ENCODE data around the gene BBS9.

BBS9 gene

DNA sequence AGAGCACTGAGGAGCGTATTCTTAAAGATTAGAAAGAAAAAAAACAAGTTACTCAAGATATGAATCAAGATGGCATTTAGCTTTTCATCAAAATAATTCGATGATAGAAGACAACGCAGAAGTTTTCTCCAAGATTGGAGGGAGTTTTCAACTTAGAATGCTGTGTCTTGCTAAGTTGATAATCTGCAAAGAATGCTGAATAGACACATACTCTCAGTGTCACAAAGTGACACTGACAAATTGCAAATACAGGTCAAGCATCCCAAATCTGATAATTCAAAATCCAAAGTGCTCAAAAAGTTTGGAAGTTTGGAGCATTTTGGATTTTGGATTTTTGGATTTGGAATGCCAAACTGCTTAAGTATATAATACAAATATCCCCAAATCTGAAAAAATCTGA is 243.8 kb downstream of the BBS9 start:
- DNase-seq (ENCODE audit: low spot score), result no peak

DNA sequence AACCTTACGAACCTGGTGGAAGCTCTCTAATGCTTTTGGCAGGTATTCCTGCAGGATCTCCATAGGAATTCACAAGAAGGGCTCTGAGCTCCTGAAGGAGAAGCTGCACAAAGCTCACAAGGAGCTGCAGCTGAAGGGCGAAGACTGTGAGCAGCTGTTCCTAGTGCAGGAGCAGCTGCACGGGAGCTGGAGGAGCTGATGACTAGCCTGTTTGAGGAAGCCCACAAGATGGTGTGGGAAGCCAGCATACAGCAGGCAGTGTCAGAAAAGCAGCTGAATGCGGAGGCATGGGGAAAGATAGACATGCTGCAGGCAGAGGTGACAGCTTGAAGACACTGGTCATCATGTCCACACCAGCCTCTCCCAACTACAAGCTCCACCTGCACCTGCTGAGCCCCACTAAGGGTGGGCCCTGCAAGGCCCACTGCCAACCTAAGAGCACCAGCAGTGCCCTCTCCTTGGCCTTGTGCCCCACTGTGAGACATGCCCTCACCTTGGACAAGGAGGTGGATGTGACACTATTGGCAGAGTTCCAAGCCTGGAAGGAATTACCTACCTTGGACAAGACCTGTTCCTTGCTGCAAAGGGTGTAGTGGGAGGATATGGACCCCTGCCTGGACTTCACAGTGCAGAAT is 250.6 kb downstream of the BBS9 start:
- no peak for DNase-seq (ENCODE audit: low spot score)

DNA sequence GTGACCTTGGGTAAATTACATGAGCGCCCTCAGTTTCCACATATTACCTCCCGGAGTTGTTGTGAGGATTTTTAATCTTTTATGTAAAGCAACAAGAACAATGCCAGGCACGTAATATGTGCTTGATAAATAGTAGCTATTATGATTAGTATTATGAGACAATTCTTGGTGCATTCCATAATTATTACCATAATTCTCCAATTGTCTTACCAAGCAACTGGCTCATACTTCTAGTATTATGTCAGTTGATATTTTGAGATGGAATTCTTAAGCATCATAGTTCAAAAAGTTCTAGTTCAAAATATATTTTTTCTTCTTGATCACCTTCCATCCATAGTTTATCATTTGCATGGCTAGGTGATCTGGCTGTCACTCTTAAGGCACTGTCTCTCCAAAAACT is 259.0 kb downstream of the BBS9 start:
- no peak for DNase-seq (ENCODE audit: low spot score)

DNA sequence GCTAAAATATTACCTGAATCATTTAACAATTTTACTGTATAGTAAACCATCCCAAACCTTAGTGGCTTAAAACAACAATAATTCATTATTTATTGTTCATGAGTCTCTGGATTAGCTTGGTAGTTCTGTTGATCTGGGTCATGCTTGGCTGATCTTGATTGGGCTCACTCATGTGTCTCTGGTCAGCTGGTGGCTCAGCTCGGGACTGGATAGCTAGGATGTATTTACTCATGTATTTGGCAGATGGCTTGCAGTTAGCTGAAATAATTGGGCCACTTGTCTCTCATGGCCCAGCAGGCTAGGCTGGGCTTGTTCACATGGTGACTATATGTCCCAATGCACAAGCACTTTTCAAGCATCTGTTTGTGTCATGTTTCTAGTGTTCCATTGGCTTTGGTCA is 262.8 kb downstream of the BBS9 start:
- no peak for DNase-seq (ENCODE audit: low spot score)

DNA sequence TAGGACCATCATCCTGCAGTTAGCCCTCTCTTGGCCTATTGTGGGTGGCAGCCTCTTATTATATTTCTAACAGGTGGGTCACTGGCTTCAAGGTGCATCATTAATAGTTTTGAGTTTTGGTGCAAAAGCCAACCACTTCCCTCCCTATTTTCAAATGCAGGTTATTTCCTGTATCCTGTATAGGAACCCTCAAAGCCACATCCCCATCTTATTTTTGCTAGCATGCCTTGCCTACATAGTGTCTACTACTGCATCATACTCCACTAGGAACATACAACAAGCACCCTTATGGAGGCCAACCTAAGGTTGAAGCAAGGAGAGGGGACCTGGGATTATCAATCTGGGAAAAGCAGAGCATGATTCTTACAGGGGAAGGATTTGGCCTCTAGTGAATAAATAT is 264.4 kb downstream of the BBS9 start:
- DNase-seq (ENCODE audit: low spot score), result no peak

DNA sequence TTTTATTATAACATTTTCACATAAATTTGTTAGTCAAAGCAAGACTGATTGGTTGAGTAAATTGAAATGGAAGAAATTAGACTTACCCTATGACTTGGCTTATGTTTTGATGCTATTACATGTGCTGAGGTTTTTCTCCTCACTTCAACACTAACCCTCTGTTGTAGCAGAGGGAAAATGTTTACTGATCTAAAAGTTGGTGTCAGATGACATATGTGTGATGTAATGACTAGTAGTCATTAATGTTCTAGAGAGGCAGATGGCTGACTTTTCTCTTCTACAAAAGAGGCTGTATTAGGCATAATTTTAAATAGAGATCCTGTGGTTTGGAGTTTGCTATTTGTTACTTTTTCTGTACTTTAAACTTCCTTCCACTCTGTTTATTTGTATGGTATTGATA is 266.0 kb downstream of the BBS9 start:
- peak; percentile 12 for DNase-seq (ENCODE audit: low spot score)

DNA sequence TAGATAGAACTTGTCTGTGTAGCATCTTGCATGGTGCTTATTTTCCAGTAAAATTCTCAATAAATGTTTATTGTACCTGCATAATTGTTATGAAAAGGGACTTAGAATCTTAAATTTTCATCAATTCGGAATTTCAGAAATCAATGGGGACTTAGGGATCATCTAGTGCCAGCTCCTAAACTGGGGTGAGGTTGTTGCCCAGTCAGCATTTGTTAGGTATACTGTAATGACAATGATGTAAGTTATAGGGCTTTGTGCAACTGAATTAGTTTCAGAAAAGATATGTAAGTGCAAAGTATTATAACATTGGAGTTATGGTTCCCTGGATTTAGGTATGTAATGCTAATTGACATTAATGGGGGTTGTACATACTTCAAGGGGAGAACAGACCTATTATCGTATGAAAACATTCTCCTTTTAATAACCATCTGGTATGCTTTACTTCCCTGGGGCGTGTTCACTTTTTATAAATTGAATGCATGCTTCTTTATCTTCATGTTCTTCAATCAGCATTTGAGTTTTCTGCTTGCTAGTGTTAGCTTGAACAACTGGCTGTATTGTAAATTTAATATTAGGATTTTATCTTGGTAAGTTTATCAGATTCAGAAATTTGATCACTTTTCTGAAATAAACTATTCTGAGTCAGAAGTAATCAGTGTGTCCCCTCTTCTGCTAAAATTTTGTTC is 270.3 kb downstream of the BBS9 start:
- DNase-seq (ENCODE audit: low spot score), result no peak

DNA sequence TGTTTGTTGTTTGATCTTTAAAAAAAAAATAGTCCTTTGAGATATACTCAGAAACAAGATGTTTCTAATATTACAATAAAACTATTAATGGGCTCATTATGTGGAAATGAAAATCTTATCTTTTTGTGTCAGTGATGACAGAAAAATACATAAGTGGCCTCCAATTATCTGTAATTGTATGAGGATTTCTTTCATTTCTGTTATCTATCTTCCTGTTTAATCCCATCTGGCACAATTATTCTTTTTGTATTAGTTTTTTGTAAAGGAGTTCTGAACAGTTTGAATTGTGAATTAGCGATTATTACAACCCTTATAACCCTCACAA is 270.8 kb downstream of the BBS9 start:
- DNase-seq (ENCODE audit: low spot score), result no peak

DNA sequence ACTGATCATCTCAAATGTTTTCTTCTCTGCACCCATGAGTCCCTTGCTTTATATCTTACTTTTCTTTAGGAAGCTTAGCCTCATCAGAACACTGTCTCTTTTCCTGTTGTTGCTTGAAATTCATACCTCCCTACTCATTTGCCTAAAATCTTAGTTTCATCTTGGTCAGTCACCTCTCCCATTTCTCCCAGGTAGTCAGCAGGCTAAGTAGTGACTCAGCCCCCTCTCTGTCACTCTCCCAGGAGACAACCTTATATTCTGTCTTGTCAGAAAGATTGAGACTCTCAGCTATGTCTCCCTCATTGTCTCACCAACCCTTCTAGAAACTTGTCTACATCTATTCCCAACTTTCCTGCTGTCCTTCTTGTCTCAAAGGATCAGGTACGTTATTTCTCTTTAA is 280.9 kb downstream of the BBS9 start:
- DNase-seq (ENCODE audit: low spot score), result no peak

DNA sequence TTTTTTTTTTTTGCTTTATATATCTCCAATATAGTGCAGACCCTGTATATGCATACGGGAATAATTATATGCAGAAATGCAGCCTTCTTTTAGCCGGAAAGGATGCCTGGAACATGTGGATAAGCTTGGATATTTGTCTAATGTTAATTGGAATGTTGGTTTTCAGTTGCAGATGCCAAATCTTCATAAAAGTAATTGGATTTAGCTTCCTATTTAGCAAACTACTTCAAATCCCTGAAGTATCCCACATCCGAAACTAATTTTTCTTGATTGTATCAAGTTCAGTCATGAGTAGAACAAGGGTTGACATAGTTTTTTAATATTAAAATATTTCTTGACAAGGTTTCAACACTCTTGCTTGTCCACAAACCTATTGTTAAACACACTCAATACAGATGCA is 281.7 kb downstream of the BBS9 start:
- no peak for DNase-seq (ENCODE audit: low spot score)

DNA sequence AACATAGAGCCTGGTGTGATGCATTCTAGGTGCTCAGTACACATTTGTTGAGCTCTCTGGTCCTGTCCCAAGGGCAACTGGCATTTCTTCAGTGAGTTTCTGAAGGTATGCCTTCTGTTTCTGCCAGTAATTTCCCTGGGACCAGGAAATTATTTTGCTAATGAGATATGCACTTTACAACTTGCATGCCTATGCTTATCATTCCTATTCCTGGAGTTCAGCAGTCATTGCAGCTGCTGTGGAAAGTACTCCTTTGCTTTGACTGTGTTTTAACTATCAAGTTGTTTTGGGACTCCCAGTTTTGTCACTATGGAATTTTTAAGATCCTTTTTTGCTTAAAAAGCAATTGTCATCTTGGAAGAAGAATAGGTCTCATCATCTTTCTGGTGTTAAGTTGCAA is 283.0 kb downstream of the BBS9 start:
- no peak for DNase-seq (ENCODE audit: low spot score)

DNA sequence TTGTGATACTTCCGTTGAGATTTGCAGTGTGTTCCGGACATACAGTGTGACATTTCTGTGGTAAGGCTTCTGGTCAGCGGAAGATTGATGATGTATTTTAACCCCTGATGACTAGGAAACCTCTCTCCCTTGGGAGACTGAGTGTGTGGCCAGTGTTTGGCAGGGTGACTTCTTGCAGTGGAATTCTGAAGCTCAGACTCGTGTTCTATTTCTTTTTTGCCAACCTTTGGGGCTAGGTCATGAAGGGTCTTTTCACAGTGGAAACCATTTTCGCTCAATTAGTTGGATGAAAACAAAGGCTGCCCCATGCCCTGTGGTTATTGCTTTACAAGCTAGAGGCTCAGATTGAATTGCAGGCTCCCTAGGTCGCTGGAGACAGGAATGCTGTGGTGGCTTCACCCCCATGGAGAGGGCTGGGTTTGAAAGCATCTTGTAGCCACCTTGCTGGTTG is 288.9 kb downstream of the BBS9 start:
- DNase-seq (ENCODE audit: low spot score), result no peak

DNA sequence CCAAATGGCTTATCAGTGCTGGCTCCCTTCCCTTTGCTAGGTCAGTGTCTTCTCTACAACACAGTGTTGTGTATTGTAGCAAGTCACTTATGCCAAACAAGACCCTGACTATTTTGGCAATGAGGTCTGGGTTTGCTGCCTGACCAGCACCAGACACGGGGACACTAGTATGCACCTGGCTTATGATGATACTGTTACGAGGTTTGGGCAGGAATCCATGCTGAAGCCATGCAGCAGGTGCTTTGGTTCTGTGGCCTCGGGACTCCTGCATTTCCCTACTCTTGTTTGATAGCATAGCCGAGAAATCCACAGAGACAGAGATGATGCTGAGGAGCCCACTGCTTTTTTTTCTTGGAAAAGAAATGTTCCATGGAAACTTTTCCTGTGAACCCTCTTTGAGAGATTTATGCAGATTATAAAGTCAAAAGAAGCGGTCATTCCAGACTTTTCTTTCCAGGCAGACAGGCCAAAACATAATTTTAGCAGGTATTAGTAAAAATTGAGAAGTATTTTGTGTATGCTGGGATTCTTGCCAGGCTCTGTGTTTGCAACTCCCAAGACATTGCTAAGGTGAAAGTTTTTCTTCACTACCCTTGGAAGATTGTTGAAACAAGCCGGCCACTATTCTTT is 291.1 kb downstream of the BBS9 start:
- DNase-seq (ENCODE audit: low spot score), result no peak

DNA sequence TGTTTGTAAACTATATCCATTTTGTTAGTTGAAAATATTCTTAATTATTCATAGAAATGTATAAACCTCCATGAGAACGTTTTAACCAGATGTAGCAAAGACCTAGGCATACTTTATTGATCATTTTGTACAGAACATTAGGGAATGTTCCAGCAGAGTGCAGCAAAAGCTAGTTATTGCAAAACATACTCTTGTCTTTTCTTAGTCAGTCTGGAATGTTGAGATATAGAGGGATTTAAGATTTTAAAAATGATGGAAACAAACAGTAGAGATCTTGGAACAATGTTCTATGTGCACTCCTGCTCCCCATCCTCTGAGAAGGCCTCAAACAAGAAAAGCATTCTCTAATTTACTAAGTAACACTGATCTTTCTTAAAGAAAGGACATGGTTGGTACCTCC is 292.1 kb downstream of the BBS9 start:
- no peak for DNase-seq (ENCODE audit: low spot score)

DNA sequence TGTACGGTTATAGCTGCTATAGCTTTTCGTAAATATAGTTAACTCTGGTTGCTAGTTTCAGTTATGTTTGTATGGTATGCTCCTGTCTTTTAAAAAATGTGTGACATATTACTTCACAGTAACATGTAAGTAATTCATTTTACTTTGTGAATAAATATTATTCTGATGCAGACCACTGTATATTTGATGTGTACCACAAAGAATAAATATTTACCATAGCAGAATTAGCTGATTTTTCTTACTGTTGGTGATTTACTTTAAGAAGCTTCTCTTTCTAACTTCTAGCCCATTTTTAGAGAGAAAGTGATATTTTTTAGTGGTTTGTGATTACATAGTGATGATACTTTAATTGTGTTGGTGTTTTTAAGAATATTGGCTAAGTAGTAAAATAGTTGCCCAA is 292.8 kb downstream of the BBS9 start:
- DNase-seq (ENCODE audit: low spot score), result no peak

DNA sequence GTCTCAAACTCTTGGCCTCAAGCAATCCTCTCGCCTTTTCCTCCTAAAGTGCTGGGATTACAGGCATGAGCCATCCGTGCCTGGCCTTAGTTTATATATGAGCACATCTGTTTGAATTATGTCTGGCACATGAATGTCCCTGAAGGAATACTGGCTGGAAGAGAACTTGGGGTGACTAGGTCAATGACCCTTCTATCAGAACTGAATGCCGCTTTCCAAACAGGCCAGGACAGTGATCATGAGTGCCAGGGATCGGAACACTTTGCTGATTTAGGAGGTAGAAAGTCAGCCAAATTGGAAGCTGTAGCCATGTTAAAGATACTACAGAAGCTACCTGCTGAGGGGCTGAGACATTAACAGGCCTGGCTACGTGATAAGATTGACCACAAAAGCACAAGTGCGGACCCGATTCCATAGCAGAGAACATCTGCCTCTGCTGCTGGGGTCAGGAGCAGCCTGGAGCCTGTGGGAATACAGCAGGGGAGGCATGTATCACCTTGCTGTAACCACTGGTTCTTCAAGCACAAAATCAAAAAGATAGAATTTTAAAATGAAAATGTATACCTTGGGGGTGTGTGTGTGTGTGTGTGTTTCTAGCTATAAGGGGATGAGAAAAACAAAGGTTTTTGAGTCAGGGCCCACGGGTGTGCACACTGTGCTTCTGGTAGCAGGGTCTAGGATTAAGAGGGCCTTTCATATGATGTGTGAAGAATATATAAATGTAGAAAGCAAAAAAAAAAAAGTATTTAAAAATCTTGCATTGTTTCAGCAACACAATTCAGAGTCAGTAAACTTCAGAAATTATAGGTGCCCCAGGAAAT is 293.7 kb downstream of the BBS9 start:
- no peak for DNase-seq (ENCODE audit: low spot score)

DNA sequence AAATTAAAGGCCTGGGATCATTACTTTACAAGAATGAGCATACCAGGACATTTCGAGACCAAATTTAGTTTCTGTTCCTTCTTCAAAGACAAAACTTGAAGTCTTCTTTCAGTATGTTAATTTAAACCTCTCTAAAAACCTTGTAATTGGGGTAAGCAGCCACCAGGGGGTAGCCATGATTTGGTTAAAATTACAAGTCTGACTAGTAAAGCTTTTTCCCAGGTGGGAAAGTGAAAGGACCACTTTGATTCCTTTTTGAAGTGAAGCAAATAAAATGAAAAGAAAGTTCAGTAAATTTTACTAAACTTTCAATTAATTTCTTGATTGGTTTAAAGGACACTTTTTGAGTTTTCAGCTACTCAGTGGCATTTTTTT is 294.3 kb downstream of the BBS9 start:
- DNase-seq (ENCODE audit: low spot score), result no peak

DNA sequence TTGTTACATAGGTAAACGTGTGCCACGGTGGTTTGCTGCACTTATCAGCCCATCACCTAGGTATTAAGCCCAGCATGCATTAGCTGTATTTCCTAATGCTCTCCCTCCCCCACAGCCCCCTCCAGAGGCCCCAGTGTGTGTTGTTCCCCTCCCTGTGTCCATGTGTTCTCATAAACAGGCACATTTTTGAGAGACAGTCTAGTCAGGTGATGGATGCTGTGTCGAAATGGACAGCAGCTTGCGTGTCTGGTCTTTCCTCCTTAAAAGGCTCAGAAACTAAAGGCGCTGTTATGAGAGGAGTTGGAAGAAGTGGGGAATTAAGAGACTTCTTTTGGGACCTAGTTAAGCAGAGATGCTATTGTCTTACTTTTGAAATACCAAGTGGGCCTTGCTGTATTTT is 296.0 kb downstream of the BBS9 start:
- DNase-seq (ENCODE audit: low spot score), result no peak

DNA sequence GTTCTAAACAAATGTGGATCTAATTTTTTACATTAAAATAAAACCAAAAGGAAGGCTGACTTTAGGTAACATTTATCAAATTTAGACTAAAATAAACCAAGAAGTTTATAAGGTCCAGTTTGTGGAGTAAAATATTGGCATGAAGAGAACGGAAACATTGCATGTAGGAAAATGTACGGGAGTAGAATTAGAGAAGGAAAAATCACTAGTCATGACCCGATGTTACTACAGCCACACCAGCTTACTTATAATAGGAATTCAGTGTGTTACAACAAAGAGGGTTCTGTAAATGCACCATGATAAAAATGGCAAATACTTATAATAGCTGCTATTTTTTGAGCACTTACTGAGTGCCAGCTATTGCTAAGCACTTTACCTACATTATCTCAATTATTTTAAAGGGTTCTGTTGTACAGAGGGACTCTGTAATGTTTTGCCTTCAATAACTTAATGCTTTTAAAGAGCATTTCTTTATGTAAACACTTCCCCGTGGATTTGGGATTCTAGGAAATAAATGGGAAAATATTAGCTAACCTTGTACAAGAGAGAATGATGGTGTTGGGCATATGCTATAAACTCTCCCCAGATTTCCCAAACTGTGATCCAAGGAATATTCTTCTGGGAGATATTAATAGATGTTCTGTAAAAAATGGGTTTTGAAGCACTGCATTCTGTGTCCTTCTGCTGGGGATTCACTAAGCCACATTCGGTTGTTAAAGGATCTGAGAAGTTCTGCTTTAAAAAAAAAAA is 296.7 kb downstream of the BBS9 start:
- no peak for DNase-seq (ENCODE audit: low spot score)

DNA sequence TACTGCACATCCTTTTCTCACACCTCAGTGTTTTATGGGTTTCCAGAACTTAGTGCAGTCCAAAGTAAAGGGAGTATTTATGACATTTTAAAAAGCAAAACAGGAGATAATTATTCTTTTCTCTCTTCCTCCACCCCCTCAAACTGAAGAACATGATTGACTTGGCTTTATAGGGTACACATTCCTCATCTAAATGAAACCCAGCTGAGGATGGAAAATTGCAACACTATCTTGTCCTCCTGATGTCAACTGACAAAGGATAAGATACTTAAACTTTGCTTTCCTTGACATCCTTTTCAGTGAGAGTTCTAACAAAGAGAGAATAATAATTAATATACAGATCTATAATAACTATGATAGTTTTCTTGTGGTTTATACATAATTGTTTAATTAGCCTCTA is 299.1 kb downstream of the BBS9 start:
- no peak for DNase-seq (ENCODE audit: low spot score)

DNA sequence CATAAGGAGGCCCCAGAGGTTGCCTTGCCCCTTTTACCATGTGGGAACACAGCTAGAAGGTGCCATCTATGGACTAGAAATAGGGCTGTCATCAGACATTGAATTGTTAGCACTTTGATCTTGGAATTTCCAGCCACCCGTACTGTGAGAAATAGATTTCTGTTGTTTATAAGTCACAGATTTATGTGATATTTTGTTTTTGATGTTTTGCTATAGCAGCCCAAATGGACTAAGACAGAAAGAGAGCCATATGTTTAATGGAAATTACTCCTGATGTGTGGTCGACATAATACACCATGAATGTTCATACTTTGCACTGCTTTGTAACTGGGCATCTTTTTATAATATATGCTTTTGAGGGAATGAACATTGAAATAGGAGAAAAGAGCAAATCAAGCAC is 302.2 kb downstream of the BBS9 start:
- DNase-seq (ENCODE audit: low spot score), result no peak

DNA sequence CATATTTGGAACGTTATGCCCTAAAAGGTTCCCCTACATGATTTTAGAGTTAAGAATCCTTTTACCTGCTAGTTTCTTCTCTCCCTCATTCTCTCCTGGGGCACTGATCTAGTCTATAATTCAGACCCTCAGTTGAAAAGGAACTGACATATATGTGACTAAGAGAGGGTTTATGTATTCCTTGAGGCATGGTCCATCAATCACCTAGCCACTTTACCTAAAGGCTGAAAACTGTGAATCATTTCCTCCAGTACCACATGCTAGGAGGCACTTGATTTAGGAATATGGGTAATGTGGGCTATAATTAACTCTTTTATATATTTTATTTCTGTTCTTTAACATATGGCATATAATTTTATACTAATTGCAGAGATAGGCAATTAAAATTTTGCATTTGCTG is 303.5 kb downstream of the BBS9 start:
- no peak for DNase-seq (ENCODE audit: low spot score)

Measured in SW480 (cell line).